Fibroblast of skin of left quadriceps (primary cell): ENCODE data around the gene SPRY4.
"Not testable (repeated sequence)": the region's sequence is repeated elsewhere in the genome, so short reads cannot be mapped to it uniquely, and the experiment has no call there.

Experiments
- DNase-seq, 2 experiments: peaks; one replicate each; pipeline ENCODE4 v3.0.0-alpha.2; 2013; ENCODE audit warnings: low read depth in 2 of 2

The SPRY4 gene

GRCh38 chr5:142315096-142315900, 9.5 kb downstream of the SPRY4 start:
- DNase-seq = no peak

- DNase-seq = no peak
Measured at GRCh38 chr5:142314606-142315005, 10.2 kb downstream of the SPRY4 start.

DNA sequence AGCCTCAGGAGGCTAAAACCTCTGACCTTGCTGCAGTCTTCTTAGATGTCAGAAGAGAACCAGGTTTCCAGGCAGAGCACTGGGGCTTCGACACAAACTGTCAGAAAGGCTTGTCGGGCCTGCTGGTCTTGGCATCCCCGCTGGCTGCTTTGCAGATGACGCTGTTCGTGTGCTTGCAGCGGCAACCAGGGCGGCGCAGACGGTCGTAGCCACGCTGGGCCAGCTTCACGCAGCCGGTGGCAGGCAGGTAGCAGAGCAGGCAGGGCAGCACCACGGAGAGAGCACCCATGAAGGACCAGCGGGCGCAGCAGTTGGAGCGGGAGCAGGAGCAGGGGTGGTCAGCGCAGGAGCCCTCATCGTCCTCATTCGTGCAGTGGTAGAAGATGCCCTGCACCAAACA, 10.7 kb downstream of the SPRY4 start:
- no peak for DNase-seq

DNA sequence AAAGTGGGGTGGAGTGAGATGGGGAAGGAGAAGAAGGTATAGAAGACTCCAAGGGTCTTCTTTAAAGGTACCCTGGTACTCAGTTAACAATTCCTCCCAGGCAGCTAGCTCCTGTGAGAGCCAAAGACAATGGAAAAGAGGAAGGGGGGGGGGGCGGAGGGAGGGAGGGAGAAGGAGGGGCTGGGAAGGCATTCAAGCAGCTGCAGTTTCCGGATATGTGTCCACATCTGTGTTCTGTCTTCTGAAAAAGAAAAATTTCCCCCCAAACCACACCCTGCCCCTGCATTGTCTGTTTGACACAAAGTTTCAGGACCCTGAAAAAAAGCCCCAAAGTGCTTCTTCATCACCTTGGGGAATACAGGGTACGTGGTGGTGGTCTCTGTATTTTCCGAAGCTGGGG, 11.1 kb downstream of the SPRY4 start:
- DNase-seq = no peak

DNA sequence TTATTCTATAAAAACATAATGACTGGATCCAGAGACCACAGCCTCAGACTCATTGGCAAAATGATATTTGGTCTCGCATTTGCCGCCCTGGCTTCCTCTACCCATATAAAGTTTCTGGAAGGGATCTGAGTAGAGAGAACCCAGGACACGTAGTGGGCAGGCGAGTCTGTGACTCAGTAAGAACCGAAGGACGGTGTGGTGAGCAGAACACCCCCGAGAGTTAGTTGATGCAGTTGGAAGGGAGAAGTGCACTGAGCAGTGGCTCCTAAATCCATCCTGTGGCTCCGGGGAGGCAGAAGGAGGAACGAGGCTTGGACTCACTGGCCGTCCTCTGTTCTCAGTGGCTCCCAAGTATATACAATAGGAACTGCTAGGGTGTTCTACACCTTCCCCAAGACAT, 11.5 kb downstream of the SPRY4 start:
- no peak for DNase-seq

DNA sequence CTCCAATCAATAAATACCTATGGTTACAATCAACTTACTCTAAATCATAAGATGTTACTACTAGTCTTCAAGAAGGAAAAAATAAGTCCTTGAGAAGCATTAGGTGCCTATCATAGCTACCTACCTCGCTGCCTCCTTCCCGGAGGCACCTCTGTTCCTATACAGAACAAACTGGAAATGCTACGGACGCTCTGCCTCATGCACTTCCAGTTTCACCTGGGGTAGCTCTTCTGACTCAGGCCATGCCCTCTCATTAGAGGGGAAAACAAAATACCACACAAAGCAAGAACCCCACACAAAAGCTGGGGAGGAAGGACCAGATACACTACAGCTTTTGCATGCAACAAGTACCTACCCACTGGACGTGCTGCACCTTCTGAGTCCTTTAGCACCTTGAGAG, 12.4 kb downstream of the SPRY4 start:
- DNase-seq = no peak

DNA sequence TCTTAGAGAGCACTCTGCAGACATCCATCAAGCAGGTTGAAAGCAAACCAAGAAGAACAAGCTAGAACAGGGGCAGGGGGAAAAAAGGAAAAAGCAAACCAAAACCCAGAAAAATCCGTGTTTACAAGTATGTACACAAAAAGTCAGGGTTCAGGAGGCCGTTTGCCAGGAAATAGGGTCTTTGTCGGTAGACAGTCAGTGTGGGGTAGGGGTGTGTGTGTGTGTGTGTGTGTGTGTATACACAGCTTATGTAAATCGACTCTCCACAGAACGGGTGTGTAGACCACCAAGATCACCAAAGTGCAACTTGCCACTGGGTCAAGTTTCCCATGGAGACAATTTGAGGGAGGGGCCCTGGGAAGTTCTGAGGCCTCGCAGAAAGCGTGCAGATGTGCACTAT, 13.1 kb downstream of the SPRY4 start:
- DNase-seq = no peak

DNA sequence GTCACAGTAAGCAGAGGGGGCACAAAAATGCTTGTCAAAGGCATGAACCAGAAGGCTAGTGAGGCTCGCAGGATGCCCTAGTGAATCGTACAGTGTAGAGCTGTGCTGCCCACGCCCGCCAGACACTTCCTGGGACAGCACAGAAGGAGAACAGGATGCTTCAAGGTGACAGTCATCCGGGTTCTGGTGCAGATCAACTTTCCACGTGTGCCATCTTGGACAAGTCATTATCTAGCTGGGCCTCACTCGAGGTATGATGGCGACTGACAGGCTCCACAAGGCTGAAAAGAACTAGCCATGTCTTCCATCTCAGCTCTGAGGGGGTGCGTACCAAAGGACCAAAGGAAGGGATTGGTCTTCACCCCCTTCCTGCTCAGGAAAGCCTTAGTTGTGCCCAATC, 14.0 kb downstream of the SPRY4 start:
- DNase-seq = no peak

GRCh38 chr5:142309747-142310318, 15.0 kb downstream of the SPRY4 start:
- DNase-seq = no peak

DNA sequence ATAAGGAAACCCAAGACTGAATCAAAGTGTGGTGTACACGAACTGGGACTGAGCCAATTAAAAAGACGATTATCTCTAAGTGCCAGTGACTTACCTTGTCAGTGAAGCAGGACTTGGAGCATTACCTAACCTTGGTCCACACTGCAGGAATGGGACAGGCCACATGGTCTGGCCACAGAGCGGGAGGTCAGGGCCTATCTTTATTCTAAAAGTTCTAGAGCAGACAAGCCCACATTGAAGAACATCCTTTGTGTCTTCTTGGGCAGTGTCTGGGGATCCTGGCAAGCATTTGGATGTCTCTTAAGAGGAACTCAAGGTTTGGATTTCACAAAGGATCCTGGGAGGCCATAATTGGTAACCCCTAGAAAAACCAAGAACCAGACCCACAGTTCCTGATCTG, 16.5 kb downstream of the SPRY4 start:
- DNase-seq = no peak

DNA sequence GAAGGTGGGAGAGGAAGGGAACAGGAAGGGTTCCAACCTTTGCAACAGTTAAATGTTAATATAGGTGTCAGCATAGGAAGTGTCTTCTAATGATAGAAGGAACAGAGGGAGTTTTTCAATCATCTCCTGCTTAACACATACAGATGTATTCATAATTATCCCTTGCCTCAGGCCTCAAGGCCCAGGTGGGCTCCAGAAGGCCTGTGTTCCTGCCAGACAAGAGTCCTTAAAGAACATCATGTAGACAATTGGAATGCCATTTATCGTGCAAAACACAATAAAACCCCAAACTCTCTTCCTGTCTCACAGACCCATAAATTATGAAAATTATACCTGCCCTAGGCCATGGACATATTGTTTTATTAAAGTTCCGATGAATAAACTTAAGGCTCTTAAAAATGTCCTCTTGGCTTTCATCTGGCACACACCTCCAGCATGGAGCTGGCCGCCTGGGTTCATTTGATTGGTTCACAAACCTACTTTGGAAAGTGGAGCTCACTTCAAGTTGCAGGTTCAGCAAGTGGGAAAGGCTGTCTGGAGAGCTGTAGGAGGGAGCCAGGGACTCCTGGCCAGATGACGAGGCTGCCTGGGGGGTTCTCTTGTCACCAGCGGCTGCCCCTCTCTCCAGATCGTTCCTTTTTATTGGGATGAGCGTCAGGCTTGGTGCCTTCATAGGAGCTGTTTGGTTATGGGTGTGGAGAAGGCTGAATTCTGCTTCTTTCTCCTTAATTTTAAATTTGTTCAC, 17.5 kb downstream of the SPRY4 start:
- no peak for DNase-seq

DNA sequence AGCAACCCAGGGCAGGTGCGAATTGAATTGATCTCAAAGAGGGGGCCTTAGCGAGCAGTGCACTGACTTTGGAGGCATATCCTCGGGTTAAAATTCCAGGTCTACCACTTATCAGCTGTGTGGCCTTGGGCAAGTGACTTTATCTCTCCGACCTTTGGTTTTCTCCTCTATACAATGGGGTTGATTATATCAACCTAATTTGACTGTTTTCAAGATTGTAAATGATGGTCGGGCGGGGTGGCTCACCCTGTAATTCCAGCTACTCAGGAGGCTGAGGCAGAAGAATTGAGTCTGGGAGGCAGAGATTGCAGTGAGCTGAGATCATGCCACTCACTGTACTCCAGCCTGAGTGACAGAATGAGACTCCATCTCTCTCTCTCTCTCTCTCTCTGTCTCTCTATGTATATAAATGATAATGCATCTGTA, 18.7 kb downstream of the SPRY4 start:
- DNase-seq = no peak

GRCh38 chr5:142305211-142305610, 19.6 kb downstream of the SPRY4 start:
- DNase-seq = no peak

DNA sequence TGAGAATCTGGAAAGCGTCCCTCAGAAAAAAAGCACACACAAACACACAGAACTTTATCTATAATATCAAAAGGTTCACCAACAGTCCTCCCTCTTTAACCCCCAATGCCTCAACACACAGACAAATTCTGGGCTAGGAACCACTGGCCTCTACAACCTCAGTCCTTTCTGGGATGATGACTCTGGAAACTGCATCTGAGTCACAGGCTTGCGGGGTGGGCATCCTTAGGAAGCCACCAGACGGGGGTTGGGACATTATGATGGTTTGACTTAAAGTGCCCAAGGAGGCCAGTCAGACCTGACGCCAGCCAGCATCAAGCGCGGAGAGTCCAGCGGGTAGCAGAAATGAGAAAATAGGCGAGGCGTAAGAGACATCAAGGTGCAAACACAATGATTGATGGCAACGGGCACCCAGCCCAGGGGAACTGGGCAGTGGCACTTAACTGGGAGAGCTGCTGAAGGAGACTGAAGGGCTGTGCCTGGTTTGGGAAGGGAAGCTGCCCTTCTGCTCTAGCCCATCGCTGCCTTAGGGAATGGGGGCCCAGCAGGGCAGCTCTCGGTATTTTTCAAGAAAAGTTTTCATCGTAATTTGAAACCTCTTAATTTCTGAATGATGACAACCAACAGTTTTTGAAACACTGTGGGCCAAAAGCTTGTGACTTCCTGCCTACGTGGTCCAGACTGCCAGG, 20.7 kb downstream of the SPRY4 start:
- no peak for DNase-seq

GRCh38 chr5:142303565-142303964, 21.3 kb downstream of the SPRY4 start:
- DNase-seq = no peak

GRCh38 chr5:142301540-142301939, 23.3 kb downstream of the SPRY4 start:
- DNase-seq = no peak

- DNase-seq = no peak
Measured at GRCh38 chr5:142300677-142301076, 24.1 kb downstream of the SPRY4 start.

- no peak for DNase-seq
Measured at GRCh38 chr5:142298789-142299188, 26.0 kb downstream of the SPRY4 start.

GRCh38 chr5:142297786-142298185, 27.0 kb downstream of the SPRY4 start:
- DNase-seq = not testable (repeated sequence)

DNA sequence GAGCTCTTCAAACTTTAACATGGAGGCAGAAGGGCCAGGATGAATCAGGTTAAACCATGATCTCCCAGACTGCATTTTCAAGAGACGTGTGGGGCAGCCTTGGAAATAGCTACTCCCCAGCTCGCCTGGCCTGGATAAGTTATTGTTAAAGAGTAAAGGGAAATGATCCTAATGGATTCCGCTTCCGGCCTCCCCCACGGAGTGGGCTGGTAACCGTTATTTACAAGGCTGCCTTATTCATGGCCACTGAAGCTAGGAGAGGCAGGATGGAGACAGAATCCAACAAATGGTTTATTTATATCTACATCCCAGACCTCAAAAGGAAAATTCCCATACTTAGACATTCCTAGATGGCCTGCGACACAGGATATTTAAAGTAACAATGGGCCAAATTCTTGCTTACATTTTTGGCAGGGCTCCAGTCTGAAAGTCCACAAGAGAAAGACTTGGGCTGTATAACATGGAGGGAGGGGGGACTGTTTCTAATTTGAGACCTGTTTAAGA, 27.9 kb downstream of the SPRY4 start:
- peak; percentile 80 to 81 for DNase-seq

GRCh38 chr5:142295960-142296860, 28.6 kb downstream of the SPRY4 start:
- DNase-seq = no peak
